Right ventricle myocardium inferior (tissue), 1 donor: ENCODE results near the gene KDM1B. TPM values are rescaled to one million over a fixed set of nuclear protein-coding genes. Genes with fewer than 3 reads are reported as not detected.

Experiments used
- ATAC-seq: fragments of 200-7000 bp; cut with Tn5 transposase; one replicate; pipeline ENCODE4 v1.9.1; 2020; ENCODE audit warnings: mild to moderate bottlenecking, moderate library complexity
- DNase-seq: peaks from one replicate; pipeline ENCODE4 v3.0.0; 2021; ENCODE audit errors: missing footprints
- intact Hi-C: fragments of 100-400 bp; cut with DNase I; formaldehyde crosslinking; loops from one replicate; pipeline ENCODE4 v1.11.0; 2022
- total RNA-seq: library from RNA; stranded (reverse); fragmentation: NEBNext Ultra II Directional; extraction: Animal tissue kit (Norgen Biotek cat#: 25700); gene quantifications from one replicate; pipeline ENCODE4 v1.2.1, GENCODE V29; 2021
- donor health status: DM: no; HTN: yes; CAD: no; lungs with severe emphysema.

Gene KDM1B
- total RNA-seq, 1 donor from 2014 or later: 13.0 TPM

GRCh38 chr6:18246205-18246604, 91.0 kb downstream of the KDM1B start:
- DNase-seq (no peak), ATAC-seq (no peak)
- intact Hi-C loops: no loop called here

GRCh38 chr6:18247002-18247401, 91.8 kb downstream of the KDM1B start:
- ATAC-seq (no peak), DNase-seq (no peak)
- intact Hi-C loops: no loop called here

- ATAC-seq: no peak
- no peak for DNase-seq
- intact Hi-C loops: no loop called here
These were observed 93.5 kb downstream of the KDM1B start for GRCh38 chr6:18248698-18249097.

- intact Hi-C loops: no loop called here
- DNase-seq (no peak), ATAC-seq (no peak)
These were observed 94.0 kb downstream of the KDM1B start for GRCh38 chr6:18249271-18249670.

GRCh38 chr6:18253635-18254034, 98.4 kb downstream of the KDM1B start:
- ATAC-seq (no peak), DNase-seq (peak; percentile 57)
- intact Hi-C loops: no loop called here

GRCh38 chr6:18254793-18255192, 99.6 kb downstream of the KDM1B start:
- no peak for ATAC-seq
- intact Hi-C loops: no loop called here
- no peak for DNase-seq

- intact Hi-C loops: loop anchor here (5.0 kb wide), 2 partner anchors 38 to 103 kb away; partner anchors contain the start of genes KDM1B and TPMT
- ATAC-seq (no peak), DNase-seq (no peak)
These were observed 104.6 kb downstream of the KDM1B start for GRCh38 chr6:18259675-18260447.

GRCh38 chr6:18260448-18261106, 105.4 kb downstream of the KDM1B start:
- ATAC-seq: no peak
- DNase-seq: peak; percentile 37
- intact Hi-C loops: loop anchor here (5.0 kb wide), 2 partner anchors 38 to 103 kb away; partner anchors contain the start of genes KDM1B and TPMT

- intact Hi-C loops: loop anchor here (5.0 kb wide), 2 partner anchors 40 to 105 kb away; partner anchors contain the start of genes KDM1B and TPMT
- DNase-seq (no peak), ATAC-seq (no peak)
These were observed 106.7 kb downstream of the KDM1B start for GRCh38 chr6:18261877-18262276.

GRCh38 chr6:18262702-18263417, 107.6 kb downstream of the KDM1B start:
- intact Hi-C loops: loop anchor here (5.0 kb wide), 2 partner anchors 41 to 106 kb away; partner anchors contain the start of genes KDM1B and TPMT
- no peak for ATAC-seq

GRCh38 chr6:18263418-18264218, 108.4 kb downstream of the KDM1B start:
- DNase-seq: peak; percentile 79
- ATAC-seq: no peak
- intact Hi-C loops: loop anchor here (2.0 to 5.0 kb wide), 3 partner anchors 41 to 241 kb away; partner anchors contain the start of genes KDM1B and TPMT

More at GRCh38 chr6:18262702-18263417, 107.6 kb downstream of the KDM1B start:
- no peak for DNase-seq

GRCh38 chr6:18264219-18264922, 109.1 kb downstream of the KDM1B start, which contains the start of gene DEK:
Gene DEK, minus strand, starts transcription at chr6:18264530. Its CDS starts 543 bp downstream, at chr6:18263987.
- DNase-seq (peak; percentile 93), ATAC-seq (peak; percentile 88)
- intact Hi-C loops: loop anchor here (2.0 to 5.0 kb wide), 3 partner anchors 42 to 240 kb away; partner anchors contain the start of genes KDM1B and TPMT

GRCh38 chr6:18264923-18265377, 109.7 kb downstream of the KDM1B start:
- intact Hi-C loops: loop anchor here (2.0 to 5.0 kb wide), 3 partner anchors 43 to 240 kb away; partner anchors contain the start of genes KDM1B and TPMT
- DNase-seq: no peak
- ATAC-seq: no peak

GRCh38 chr6:18265787-18266522, 110.7 kb downstream of the KDM1B start:
- intact Hi-C loops: loop anchor here (2.0 kb wide), 1 partner anchor 239 kb away; no protein-coding TSS in a partner anchor
- ATAC-seq (no peak), DNase-seq (peak; percentile 60)

- no peak for ATAC-seq
- DNase-seq: no peak
- intact Hi-C loops: no loop called here
These were observed 111.3 kb downstream of the KDM1B start for GRCh38 chr6:18266523-18266912.

- ATAC-seq (no peak), DNase-seq (no peak)
- intact Hi-C loops: no loop called here
These were observed 112.8 kb downstream of the KDM1B start for GRCh38 chr6:18268066-18268465.

GRCh38 chr6:18269253-18269652, 114.0 kb downstream of the KDM1B start:
- no peak for DNase-seq
- no peak for ATAC-seq
- intact Hi-C loops: no loop called here
